NCI-H2107 (cell line): ENCODE measurements around the gene NRXN3.
A peak's percentile ranks its signal among the peaks of the same experiment; 100 is the strongest.
"Not testable (repeated sequence)": the region's sequence is repeated elsewhere in the genome, so short reads cannot be mapped to it uniquely, and the experiment has no call there.

Source experiments
- DNase-seq: peaks from one replicate; lab custom pipeline; 2025; lab: John Stamatoyannopoulos, UW

NRXN3 gene

DNA sequence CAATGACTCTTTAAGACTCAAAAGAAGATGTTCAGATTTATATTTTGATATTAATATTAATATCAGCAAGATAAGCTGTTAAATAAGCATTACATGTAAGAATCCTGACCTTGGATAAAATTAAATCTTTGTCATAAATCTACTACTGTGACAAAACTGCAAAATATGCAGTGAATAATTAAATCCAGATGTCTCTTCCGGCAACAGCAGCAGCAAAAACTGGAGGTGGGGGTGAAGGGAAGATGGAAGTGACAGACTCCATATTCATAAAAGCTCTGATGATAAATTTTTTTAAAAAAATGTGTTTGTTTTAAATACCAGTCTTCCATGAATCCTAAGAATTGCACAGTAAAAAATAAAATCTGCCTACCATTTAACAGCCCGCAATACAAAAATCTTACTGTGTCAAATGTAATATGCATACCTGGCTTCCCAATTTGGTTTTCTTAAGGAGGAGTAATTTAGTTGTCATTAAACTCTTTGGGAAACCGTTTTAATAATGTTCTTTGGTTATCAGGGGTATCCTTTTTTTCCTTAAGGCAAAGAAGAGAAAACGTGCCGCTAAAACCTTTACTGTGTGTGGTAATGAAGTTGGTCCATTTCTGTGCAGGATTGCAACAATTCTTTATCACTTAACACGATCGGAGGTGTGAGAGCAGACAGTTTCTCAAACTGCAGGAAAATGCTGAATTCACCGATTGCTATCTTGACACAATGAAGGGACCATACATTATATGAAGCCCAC is 1562.9 kb downstream of the NRXN3 start:
- no peak for DNase-seq

DNA sequence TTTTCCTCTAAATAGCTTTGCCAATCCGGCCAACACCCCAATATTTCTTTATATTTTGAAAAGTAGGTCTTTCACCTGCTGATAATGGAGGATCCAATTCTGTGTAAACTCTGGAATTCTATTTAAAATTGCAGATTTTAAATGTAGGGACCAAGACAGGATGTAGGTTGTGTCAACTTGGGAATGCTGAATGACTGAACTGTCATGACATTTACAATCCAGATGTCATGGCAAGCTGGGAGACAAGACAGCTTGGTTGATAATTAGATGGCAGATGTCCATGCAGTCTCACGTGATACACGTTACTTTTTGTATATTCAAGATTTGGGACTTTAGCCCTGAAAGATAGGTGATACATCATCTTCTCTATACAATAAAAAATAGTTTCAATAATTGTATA is 1564.0 kb downstream of the NRXN3 start:
- DNase-seq: no peak

DNA sequence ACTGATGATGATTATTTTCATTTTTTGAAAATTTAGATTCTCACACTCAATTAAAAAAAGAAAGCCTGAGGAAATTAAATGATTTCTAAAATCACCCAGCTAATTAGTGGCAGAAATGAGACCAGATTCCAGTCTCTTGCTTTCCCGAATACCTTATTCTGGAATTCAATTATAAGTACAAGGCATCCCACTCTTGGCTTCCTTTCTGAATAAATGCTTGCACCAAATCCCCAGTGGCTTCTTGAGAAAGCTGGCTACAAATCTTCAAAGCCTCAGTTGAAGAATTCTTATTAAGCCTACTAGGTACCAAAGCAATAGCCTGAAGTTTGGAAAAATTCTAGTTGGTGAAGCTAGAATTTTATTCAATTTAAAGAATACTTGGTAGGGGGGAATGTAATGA is 1564.5 kb downstream of the NRXN3 start:
- DNase-seq: no peak

DNA sequence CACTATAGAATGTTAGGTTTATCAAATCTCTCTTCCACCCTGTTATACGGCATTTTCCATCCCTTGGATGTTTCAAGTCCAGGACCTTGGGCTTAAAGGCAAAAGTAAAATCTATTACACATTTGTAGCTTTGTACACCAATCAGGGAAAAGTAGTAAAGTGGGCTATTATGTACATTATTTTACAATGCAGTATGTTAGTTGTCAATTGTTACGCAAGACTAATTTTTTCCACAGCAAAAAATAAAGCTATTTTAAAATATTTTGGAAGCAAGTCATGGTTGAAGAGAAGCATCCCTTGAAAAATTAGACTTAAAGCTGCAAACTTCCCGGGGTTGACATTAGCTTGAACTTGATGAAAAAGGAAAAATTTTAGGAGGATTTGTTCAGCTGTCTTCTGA is 1564.9 kb downstream of the NRXN3 start:
- no peak for DNase-seq

DNA sequence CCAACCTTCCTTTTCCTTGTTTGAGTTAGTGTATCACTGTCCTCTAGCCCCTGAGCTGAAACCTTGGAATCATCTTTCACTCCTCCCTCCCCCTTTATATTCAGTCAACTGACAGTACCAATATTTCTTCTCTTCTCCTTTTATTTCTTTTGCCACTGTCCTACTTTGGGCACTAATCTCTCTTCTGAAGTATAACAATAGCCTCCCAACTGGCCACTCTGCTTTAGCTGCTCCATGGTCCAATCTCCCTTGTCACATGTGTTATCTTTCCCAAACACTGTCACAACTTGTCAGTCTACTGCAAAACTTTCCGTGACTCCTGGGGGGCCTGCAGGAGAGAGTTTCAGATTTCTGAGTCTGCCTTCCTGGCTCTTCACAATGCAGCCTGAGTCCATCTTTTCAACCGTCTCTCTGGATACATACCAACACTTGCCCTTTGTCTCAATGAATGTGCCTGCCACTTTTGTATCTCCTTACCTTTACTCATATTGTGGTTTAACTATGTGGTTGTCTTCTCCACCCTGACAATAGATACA is 1570.0 kb downstream of the NRXN3 start:
- no peak for DNase-seq

DNA sequence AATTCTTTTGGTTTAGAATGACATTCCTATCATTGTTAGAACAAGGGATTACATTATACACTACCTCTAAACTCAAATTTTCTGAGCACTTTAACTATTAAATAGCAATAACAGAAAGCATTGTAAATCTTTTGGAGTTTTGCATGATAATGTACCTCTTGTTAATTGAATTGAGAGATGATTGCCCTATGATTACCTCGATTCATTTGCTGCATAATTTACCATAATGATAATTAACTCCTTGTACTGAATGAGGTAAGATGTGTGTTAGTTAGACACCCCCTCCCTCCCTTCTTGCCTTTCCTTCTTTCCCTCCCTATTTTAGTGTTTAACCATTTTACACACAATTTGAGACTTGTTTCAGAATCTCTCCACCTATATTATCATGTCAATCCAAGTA is 1572.0 kb downstream of the NRXN3 start:
- no peak for DNase-seq

DNA sequence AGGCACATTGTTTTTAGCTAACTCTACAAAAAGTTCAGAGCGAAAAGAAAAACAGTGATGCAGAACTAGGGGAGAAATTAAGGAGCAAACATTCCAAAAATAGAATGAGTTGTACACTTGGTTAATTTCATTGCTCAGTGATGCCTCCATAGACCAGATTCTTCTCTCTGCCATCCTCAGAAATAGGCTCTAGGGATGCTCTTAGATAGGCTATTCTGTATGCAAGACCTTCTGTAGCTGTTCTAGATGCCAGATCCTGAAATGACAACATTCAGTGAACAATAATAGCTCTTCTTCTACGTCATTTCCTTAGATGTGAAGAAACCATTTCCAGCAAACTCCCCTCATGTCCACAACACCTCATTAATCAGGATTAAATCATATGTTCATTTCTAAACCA is 1574.9 kb downstream of the NRXN3 start:
- no peak for DNase-seq

DNA sequence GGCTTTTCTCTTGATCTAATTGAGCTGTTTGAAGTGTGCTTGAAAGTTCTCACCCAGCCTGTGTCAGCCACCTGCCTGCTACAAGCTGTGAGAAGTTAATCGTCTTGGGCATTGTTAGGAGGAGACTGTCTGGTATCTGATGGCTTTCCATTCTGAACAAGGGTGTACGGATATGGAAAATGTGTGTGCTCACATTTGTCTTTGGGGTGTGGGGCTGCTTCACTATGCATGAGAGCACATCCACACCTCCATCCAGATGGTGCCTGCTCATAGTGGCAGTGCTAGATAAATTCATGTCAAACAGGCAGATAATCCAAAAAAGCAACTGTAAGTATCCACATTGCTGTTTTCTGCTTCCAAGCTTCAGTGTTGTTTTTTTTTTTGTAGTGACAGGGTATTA is 1578.9 kb downstream of the NRXN3 start:
- no peak for DNase-seq

DNA sequence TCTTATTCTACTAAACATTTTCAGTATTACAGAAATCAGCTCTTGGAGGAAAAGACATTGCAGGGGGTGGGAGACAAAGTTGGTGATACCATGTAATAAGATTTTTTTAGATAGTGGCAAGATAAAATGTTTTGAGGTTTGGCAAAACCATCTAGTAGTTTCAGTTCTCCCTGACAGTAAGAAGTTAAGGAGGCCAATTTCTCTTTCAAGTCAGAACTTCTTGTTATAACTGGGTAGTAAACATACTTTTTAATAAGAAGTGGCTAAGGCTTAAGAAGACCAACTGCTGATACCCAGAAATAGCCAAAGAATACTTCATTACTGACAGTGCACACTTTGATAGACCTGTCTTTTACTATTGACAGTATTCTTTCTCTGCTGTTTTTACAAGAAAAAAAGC is 1588.8 kb downstream of the NRXN3 start:
- DNase-seq: no peak

DNA sequence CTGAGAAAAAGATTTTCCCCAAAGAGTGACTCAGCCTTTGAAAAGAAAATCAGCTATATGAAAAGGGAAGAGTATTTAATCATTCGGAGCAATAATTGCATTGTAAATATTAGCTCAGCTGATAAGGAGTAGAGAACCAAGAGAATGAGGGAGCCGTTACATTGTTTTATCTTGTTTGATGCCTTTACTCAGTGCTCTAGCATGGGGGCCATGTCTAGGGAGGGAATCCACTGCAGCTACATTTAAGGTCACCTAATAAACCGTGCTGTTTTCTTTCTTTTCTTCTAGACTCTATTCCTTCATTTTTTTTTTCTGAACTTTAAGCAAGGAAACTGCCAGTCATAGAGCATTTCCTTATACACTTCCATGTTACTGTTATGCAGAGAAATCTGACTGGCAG is 1594.2 kb downstream of the NRXN3 start:
- DNase-seq: no peak

DNA sequence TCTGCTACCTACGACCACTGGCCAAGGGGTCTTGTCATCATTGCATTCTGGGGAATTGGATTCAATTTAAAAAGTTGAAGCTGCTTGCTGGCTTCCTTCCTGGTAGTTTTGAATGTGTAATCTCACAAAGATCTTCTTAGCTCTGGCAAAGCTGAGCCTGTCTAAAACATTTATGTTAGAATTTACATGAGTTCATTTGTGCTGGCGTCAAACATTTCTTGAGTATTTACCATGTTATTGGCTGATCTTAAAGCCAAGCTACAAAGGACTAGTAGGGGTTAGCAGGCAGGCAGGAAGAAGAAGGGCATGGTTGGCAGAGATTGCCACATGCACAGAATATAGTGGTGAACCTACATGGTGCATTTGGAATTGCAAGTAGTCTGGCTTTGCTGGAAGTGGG is 1596.3 kb downstream of the NRXN3 start:
- DNase-seq: no peak

DNA sequence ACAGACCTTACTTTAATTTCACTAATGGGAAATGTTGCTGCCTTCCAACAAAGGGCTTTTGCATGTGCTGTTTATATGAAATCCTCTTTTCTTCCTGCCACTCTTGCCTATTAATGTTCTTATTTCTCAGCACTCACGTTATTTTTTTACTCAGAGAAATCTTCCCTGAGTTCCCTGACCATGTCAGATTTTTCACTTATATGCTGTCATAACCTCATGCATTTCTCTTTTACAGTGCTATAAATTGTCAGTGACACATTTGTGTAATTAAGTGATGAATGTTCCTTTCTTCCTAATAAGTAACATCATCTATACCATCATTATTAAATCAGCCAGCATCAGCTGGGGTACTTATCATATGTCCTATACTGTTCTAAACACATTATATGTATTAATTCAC is 1597.1 kb downstream of the NRXN3 start:
- DNase-seq: no peak

DNA sequence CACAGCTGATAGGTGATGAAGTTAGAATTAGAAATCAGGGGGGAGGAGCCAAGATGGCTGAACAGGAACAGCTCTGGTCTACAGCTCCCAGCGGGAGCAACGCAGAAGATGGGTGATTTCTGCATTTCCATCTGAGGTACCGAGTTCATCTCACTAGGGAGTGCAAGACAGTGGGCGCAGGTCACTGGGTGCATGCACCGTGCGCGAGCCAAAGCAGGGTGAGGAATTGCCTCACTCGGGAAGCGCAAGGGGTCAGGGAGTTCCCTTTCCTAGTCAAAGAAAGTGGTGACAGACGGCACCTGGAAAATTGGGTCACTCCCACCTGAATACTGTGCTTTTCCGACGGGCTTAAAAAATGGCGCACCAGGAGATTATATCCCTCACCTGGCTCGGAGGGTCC is 1597.5 kb downstream of the NRXN3 start:
- DNase-seq: not testable (repeated sequence)

DNA sequence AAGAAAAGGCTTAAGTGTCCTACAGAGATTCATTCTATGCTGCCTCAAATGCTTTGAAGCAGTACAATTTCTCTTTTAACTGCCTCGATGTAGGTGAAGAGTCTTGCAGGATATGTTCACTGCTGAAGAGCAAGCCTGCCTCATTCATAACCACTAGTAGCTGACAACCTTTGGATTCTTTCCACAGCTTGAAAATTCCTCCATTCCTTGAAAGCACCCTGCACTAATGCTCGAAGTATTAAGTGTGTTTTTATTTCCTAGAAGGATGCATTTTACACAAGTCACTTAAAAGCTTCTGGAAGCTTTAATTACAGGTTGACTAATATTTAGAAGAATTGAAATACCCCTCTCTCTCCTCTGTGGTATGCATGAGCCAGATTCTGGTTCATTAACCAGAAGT is 1611.7 kb downstream of the NRXN3 start:
- no peak for DNase-seq

DNA sequence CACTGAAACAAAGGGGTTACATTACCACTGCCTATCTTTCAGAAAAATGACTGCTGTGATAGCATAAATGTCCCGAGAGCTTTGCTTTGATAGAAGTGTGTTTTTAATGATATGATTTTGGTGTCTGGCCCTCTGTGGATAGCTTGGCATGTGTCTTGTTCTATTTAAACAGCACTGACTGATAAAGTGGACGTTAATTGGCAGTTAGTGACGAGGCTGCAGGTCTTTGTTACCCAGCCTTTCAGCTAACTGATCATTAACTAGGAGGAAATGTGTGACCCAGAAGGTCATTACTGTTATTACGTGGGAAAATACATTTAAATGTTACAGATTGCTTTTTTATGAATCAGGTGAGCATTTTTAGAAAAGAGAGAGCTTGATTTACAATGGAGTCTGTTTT is 1612.9 kb downstream of the NRXN3 start:
- DNase-seq: no peak

DNA sequence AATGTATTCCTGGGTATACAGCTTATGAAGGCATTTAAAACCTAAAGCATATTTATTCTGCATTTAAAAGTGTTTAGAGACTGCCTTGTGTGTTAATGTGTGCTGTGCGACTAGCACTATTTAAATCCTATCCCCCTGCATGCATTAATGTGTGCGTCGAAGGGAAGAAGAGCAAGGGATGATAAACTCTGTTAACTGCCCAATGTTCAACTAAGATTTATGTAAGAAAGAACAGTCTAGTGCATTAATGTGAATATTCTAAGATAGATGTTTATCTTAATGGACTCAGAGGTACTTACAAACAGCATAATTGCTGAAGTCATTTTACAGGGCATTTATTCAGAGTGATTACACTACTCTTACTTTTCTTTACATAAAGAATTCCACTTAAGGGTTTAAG is 1616.3 kb downstream of the NRXN3 start:
- DNase-seq: no peak

DNA sequence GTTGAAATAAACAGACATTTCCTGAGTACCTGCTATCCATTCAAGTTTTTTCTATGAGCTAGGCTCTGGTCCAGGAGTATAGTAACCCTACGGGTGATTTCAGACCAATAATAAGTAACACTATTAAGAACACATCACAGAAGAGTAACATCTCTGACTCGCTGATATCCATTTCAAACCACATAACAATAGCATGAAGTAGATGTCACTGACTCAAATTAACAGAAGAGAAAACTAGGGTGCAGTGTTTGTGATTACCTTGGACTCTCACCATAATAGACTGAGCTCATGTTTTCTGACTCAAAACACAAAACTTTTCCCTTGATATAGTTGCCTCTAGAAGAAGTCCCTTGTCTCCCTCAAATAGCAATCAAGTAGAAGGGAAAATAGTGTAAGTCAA is 1618.2 kb downstream of the NRXN3 start:
- DNase-seq: no peak

DNA sequence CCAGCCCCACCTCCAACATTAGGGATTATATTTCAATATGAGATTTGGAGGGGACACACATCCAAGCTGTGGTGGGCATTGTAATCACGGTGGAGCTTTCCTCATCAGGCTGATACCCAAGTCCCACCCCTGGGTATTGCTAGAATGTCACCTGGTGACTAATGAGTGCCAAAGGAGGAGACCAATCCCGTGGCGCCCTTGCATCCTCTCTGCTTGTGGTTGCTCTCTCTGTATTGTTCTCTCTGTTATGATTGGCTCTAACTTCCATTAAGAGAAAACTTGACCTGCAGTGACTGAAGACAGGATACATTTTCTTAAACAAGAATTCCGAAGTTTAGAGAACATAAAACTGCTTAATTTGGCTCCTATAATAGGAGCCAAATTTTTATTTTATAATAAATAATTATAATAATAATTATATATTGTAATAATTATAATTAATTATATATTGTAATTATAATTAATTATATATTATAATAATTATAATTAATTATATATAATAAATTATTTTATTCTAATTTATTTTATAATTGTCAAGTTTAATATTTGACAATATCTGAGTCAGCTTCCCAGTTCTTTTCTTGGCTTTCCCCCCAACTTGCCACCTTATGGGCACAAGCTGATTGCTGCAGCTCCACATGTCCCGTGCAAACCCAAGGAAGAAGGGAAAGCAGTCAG is 1621.0 kb downstream of the NRXN3 start:
- DNase-seq: no peak

DNA sequence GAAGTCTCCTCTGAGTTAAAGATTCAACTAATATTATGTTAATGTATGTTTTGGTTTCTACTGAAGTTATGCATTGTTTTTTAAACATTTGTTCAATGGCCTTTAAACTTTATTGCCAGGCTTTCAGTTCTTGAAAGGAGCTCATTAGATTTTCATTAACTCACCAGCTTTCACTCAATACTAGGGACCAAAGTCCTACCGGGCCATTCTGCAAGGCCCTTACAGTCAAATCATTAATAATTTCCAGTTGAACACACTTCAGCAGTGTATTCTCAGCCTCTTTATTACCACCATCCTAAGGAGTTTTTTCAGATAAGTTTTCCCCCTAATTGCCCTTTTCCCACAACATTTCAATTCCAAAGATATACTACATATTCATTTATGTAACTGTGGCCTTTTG is 1631.9 kb downstream of the NRXN3 start:
- DNase-seq: no peak

DNA sequence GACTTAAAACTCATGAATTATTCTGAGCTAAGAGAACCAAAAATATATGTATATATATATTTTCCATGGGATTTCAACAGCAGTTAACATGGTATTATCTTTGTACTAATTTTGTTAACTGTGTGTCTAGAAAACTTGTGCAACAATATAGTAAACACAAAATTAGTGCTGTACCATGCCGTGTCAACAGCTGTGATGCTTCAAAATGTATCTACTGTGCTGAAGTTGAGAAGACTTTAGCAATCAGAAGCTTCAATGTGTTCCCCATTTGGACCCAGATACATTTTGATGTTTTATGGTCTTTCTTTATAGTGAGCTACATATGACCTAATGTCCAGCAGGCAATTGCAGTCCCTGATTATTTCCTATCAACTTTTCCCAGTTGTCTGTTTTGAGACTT is 1635.5 kb downstream of the NRXN3 start:
- DNase-seq: no peak

DNA sequence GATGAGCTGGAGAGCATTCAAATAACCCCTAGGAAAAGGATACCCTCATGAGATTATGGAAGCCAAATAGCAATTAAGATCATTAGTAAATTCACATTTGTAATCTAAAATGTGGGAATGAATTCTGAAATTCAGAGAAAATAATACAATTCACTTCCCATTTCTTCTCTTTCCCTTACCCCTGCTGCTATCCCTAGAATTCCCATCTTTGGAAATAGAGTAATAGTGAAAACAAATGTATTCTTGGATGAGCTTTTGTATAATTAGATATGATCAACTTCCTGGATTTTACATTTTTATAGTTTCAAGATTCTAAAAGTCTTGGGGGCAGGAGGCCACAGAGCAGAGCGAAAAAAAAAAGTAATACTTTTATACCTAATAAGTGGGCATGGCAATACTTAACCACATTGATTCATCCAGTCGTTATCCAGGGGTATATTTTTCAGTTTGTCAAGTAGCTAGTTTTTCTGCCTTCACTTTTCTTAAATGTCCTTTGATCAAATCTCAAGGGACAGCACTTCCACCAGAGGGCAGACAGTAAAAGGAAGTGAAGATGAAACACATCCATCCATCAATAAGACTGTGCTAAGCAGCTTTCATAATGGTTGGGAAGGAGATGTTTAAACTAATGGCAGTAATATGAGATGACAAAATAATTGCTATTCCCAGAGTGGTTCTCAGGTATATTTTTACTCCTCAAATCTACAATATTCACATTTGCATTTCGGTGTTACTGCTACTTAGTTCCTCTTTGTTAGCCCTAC is 1639.9 kb downstream of the NRXN3 start:
- peak; percentile 14 for DNase-seq

DNA sequence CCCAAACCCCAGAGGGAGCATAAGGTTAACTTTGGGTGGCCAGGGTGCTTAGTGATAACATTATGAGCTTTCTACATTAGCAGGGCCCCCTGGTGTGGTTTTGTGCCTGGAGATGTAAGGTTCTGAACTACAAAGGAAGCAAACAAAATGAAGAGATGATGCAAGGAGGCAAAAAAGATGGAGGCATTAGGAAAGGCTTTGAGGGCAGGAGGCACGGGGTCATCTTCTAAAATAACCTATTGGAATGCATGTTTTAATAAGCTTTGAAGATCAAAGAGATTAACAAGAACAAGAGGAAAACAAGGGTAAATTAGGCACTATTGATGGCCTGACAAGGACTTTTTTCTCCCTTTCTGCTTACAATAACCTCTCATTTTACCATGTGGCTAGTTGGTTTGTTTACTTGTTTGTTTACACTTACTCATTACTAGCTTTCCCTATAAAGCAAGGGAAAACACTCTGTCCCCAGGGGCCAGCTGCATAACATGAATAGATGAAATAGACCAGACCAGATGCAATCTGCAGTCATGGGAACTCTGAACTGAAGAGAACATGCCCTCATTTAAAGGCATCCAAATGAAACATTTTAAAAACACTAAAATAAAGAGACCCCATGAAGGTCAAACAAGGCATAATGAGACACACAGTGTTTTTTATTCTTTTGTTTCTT is 1650.8 kb downstream of the NRXN3 start:
- no peak for DNase-seq
